Omental fat pad (tissue), 4 donors: ENCODE data around the gene ZNF718. TPM values are rescaled to one million over a fixed set of nuclear protein-coding genes. Genes with fewer than 3 reads are reported as not detected.
"Not testable (repeated sequence)": the region's sequence is repeated elsewhere in the genome, so short reads cannot be mapped to it uniquely, and the experiment has no call there.

ENCODE experiments used
- ATAC-seq: fragments of 150-250 bp; one replicate; pipeline ENCODE4 v1.9.1; 2016; ENCODE audit warnings: mild to moderate bottlenecking, moderate library complexity; ENCODE audit not compliant: low FRiP score
- DNase-seq: peaks from one replicate; pipeline ENCODE4 v3.0.0-alpha.2; 2019; ENCODE audit warnings: low spot score
- CTCF ChIP-seq, 3 donors: fragments of 450-650 bp; IDR thresholded peaks; one replicate each; pipeline ENCODE4 v1.5.1; 2016 to 2017; ENCODE audit warnings: antibody characterized with exemption in 3 of 3, mild to moderate bottlenecking in 3 of 3, moderate library complexity in 2 of 3
- total RNA-seq, 4 donors: library from RNA; depleted of rRNA; stranded (reverse); fragments of >200 nt; gene quantifications; one replicate each; pipeline ENCODE4 v1.1.0, GENCODE V29; 2016

ZNF718 gene
- total RNA-seq, 4 donors from 2014 or later, result 3.6 to 14.7 (median 4.6) TPM

- no peak for DNase-seq
- TF ChIP-seq CTCF (IDR thresholded peaks at IDR 0.05), result no peak
- ATAC-seq, result no peak
These were observed 11.5 kb upstream of the ZNF718 start for GRCh38 chr4:112771-113170.

DNA sequence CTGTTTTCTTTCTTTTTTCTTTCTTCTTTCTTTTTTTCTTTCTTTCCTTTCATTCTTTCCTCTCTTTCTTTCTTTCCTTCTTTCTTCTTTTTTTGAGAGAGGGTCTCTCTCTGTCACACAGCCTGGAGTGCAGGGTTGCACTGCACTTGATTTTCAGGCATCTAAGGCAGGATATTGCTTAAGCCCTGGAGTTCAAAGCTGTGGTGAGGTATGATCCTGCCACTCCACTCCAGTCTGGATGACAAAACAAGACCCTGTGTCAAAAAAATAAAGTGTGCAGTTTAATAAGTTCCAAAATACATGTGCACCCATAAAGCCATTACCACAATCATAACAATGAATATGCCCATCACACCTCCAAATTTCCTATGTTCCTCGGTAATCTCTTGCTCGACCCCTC is 10.6 kb upstream of the ZNF718 start:
- ATAC-seq, result no peak
- no peak for TF ChIP-seq CTCF (IDR thresholded peaks at IDR 0.05)

GRCh38 chr4:114149-114548 is 10.2 kb upstream of the ZNF718 start:
- no peak for TF ChIP-seq CTCF (IDR thresholded peaks at IDR 0.05)
- no peak for ATAC-seq
- DNase-seq, result no peak

More for the DNA sequence above, 10.6 kb upstream of the ZNF718 start:
- DNase-seq, result no peak

- TF ChIP-seq CTCF (IDR thresholded peaks at IDR 0.05), result no peak
- ATAC-seq (no peak), DNase-seq (no peak)
These were observed 7.8 kb upstream of the ZNF718 start for GRCh38 chr4:116499-116898.

GRCh38 chr4:120616-121015 is 3.7 kb upstream of the ZNF718 start:
- ATAC-seq (no peak), DNase-seq (no peak)
- TF ChIP-seq CTCF (IDR thresholded peaks at IDR 0.05), result no peak

DNA sequence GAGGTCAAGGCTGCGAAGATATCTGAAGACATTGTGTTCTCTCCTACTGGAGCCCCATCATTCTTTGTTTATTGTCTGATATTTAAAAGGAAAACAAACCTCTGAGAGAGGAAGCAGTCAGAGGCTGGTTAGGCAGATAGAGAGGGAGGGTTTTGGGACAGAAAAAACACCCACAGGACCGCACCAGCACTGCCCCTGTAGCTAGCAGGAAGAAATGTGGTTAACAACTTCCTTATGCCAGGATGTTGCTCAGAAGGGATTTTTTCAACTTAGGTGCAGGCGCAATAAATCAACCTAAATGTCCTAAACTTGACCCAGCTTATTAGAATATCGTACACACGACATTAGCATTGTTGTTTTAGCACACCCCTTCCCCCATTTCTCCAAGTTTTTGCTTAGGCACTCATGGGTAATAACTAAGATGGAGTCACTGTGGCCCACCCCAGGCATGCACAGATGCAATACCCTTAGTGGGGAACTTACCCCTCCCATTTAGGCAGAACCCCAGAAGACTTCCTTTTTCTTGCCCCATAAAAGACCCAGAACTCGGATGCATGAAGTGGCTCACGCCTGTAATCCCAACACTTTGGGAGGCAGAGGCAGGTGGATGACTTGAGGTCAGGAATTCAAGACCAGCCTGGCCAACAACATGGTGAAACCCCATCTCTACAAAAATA is 2.8 kb upstream of the ZNF718 start:
- DNase-seq (no peak), ATAC-seq (no peak)
- no peak for TF ChIP-seq CTCF (IDR thresholded peaks at IDR 0.05)

DNA sequence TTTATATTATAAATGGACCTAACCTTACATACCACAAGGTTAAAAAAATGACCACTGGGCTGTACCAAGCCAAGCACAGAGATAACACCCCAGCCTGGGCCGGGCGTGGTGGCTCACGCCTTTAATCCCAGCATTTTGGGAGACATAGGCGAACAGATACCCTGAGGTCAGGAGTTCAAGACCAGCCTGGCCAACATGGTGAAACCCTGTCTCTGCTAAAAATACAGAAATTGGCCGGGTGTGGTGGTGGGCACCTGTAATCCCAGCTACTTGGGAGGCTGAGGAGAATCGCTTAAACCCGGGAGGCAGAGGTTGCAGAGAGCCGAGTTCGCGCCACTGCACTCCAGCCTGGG is 403 bp upstream of the ZNF718 start:
- DNase-seq, ATAC-seq: not testable (repeated sequence)
